ENCODE data around the gene ARID3B. TPM values are rescaled to one million over a fixed set of nuclear protein-coding genes. Genes with fewer than 3 reads are reported as not detected.
"Not testable (repeated sequence)": the region's sequence is repeated elsewhere in the genome, so short reads cannot be mapped to it uniquely, and the experiment has no call there.

ARID3B gene
- total RNA-seq, 1 experiment from 2014 or later = 8.1 TPM

DNA sequence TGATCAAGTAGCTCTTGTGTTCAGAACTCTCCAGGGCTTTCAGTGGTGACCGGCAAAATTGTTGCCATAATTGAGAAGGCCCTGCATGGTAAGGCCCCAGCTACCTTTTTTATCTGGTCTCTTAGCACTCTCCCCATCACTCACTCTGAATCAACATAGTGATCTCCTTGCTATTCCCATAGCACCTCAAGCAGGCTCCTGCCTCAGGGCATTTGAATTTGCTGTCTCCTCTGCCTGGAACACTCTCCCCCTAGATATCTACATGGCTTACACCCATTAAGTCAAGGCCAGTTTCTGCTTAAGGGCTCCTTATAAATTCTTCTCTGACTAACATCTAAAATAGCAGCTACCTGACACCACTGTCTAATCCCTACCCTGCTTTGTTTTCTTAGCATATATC lies 3.3 kb upstream of the ARID3B start:
- RAD21 ChIA-PET (ENCODE audit: low non-redundant PET in 1 of 2, low total read pairs in 2 of 2, uncharacterized antibody in 2 of 2, unreplicated experiment in 2 of 2) = no interaction called here
- CTCF ChIA-PET = no interaction called here
- no peak for DNase-seq (ENCODE audit: low read depth, low spot score)
- TF ChIP-seq, protein P1, sequence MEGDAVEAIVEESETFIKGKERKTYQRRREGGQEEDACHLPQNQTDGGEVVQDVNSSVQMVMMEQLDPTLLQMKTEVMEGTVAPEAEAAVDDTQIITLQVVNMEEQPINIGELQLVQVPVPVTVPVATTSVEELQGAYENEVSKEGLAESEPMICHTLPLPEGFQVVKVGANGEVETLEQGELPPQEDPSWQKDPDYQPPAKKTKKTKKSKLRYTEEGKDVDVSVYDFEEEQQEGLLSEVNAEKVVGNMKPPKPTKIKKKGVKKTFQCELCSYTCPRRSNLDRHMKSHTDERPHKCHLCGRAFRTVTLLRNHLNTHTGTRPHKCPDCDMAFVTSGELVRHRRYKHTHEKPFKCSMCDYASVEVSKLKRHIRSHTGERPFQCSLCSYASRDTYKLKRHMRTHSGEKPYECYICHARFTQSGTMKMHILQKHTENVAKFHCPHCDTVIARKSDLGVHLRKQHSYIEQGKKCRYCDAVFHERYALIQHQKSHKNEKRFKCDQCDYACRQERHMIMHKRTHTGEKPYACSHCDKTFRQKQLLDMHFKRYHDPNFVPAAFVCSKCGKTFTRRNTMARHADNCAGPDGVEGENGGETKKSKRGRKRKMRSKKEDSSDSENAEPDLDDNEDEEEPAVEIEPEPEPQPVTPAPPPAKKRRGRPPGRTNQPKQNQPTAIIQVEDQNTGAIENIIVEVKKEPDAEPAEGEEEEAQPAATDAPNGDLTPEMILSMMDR (IDR thresholded peaks at IDR 0.05 in 2 of 3, conservative IDR thresholded peaks at IDR 0.05 in 1 of 3; ENCODE audit: borderline replicate concordance in 1 of 3, insufficient read depth in 1 of 3, low read depth in 2 of 3, low read length in 2 of 3) = no peak
- TF ChIP-seq TCF7L2 (IDR thresholded peaks at IDR 0.05; ENCODE audit: borderline replicate concordance, extremely low read depth, insufficient read depth, insufficient read length) (no peak), SRF (IDR thresholded peaks at IDR 0.05; ENCODE audit: low read depth) (no peak), RAD21 (IDR thresholded peaks at IDR 0.05; ENCODE audit: low read depth) (no peak), ZFX (IDR thresholded peaks at IDR 0.05) (no peak), SP1 (IDR thresholded peaks at IDR 0.05; ENCODE audit: low read depth) (no peak), SIN3A (IDR thresholded peaks at IDR 0.05; ENCODE audit: low read depth) (no peak), EGR1 (IDR thresholded peaks at IDR 0.05; ENCODE audit: low read depth) (no peak), ZNF274 (IDR thresholded peaks at IDR 0.05; ENCODE audit: low read depth, low read length) (no peak), POLR2AphosphoS5 (IDR thresholded peaks at IDR 0.05; ENCODE audit: low read depth, low read length) (no peak), POLR2A (IDR thresholded peaks at IDR 0.05; ENCODE audit: borderline replicate concordance, extremely low read depth, insufficient read depth, insufficient read length) (no peak), CEBPB (IDR thresholded peaks at IDR 0.05; ENCODE audit: low read depth) (no peak)
- TF ChIP-seq, protein P2, sequence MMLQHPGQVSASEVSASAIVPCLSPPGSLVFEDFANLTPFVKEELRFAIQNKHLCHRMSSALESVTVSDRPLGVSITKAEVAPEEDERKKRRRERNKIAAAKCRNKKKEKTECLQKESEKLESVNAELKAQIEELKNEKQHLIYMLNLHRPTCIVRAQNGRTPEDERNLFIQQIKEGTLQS (IDR thresholded peaks at IDR 0.05) = no peak
- ATAC-seq = no peak
- Histone ChIP-seq H3K4me3 (replicated peaks in 1 of 2; ENCODE audit: low read depth in 1 of 2, low read length in 2 of 2) (no peak overlapping the region), H3K36me3 (ENCODE audit: control insufficient read depth in 1 of 2, insufficient read depth in 2 of 2, low read length in 2 of 2) (no peaks in the 10 kb centered on the region), H3K79me2 (ENCODE audit: insufficient read depth, low read length) (peaks cover 25% of the 10 kb centered on the region), H3K9ac (ENCODE audit: low read length) (no peak overlapping the region), H3K27me3 (ENCODE audit: insufficient read depth, low read length) (peaks cover 6% of the 10 kb centered on the region; the same call in 1 of the 2 replicates), H3K9me3 (ENCODE audit: control insufficient read depth in 1 of 2, insufficient read depth in 1 of 2, low read depth in 1 of 2, low read length in 2 of 2) (no peaks in the 10 kb centered on the region), H3K27ac (ENCODE audit: low read depth, low read length) (no peak overlapping the region), H4K20me1 (ENCODE audit: insufficient read depth) (no peaks in the 10 kb centered on the region), H2AFZ (ENCODE audit: low read depth, low read length, poor library complexity, severe bottlenecking) (no peak overlapping the region), H3K4me2 (ENCODE audit: low read length) (no peak overlapping the region), H3K4me1 (ENCODE audit: control insufficient read depth in 1 of 2, insufficient read depth in 2 of 2, low read length in 2 of 2) (peaks cover 6 to 22% of the 10 kb centered on the region in 2 experiments; a peak in 2 of 4 replicates), H3K9me2 (ENCODE audit: insufficient read depth) (no peaks in the 10 kb centered on the region)
- POLR2A ChIA-PET = no interaction called here
- BruUV-seq (replicated peaks) = no TSS peak
- intact Hi-C loops (cut with micrococcal nuclease) = no loop called here

DNA sequence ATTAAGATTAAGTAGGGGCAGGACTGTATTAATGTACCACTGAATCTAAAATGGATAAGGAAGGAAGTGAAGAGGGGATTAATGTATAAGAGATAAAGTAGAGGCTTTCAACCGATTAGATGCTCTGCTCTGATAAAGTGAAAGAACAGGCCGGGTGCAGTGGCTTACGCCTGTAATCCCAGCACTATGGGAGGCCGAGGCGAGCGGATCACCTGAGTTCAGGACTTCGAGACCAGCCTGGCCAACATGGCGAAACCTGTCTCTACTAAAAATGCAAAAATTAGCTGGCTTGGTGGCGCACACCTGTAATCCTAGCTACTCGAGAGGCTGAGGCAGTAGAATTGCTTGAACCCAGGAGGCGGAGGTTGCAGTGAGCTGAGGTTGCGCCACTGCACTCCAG lies 1.5 kb upstream of the ARID3B start:
- H3K27me3 ChIP-seq (ENCODE audit: insufficient read depth, low read length); H4K20me1 ChIP-seq (ENCODE audit: insufficient read depth); H2AFZ ChIP-seq (ENCODE audit: low read depth, low read length, poor library complexity, severe bottlenecking); H3K36me3 ChIP-seq (ENCODE audit: control insufficient read depth in 1 of 2, insufficient read depth in 2 of 2, low read length in 2 of 2); H3K27ac ChIP-seq (ENCODE audit: low read depth, low read length); BruUV-seq (replicated peaks); intact Hi-C loops (cut with micrococcal nuclease); RAD21 ChIA-PET (ENCODE audit: low non-redundant PET in 1 of 2, low total read pairs in 2 of 2, uncharacterized antibody in 2 of 2, unreplicated experiment in 2 of 2); DNase-seq (ENCODE audit: low read depth, low spot score); H3K9me2 ChIP-seq (ENCODE audit: insufficient read depth); CTCF ChIA-PET; ATAC-seq; H3K9me3 ChIP-seq (ENCODE audit: control insufficient read depth in 1 of 2, insufficient read depth in 1 of 2, low read depth in 1 of 2, low read length in 2 of 2): not testable (repeated sequence)
- Histone ChIP-seq H3K4me2 (ENCODE audit: low read length) (peak overlapping the region; percentile 86), H3K4me1 (ENCODE audit: control insufficient read depth in 1 of 2, insufficient read depth in 2 of 2, low read length in 2 of 2) (peaks cover 6 to 27% of the 10 kb centered on the region in 2 experiments; a peak in 2 of 4 replicates), H3K4me3 (replicated peaks in 1 of 2; ENCODE audit: low read depth in 1 of 2, low read length in 2 of 2) (peak overlapping the region; percentile 64 to 75), H3K9ac (ENCODE audit: low read length) (peak overlapping the region; percentile 89), H3K79me2 (ENCODE audit: insufficient read depth, low read length) (peaks cover 30% of the 10 kb centered on the region)
- POLR2A ChIA-PET = interaction anchor here (1.2 kb wide), 1 partner anchor 9 kb away, joined by 5 read pairs; no protein-coding TSS in a partner anchor
